Common myeloid progenitor, CD34-positive (primary cell): ENCODE measurements around the gene PSMG4.

Experiments used
- CTCF ChIA-PET: fragments of 350-600 bp; sonication (Branson Sonifier 250); formaldehyde crosslinking; loops from one replicate; lab custom pipeline; 2021; ENCODE audit warnings: antibody characterized with exemption; lab: Charles Lee
- POLR2A ChIA-PET: fragments of 350-600 bp; sonication (Branson Sonifier 250); formaldehyde crosslinking; loops from one replicate; lab custom pipeline; 2021; ENCODE audit warnings: antibody characterized with exemption; lab: Charles Lee
- DNase-seq, 3 donors: peaks; one replicate each; pipeline versions ENCODE4 v3.0.0 to v3.0.0-alpha.2; 2013
- H3K27ac ChIP-seq, 2 experiments: 1 replicate in 1 of 2; 2 replicates in 1 of 2; pipeline ENCODE4 v1.7.0; 2013; ENCODE audit warnings: inconsistent platforms in 2 of 2, low read length in 2 of 2, mild to moderate bottlenecking in 2 of 2, low read depth in 1 of 2, moderate library complexity in 1 of 2; ENCODE audit not compliant: severe bottlenecking in 2 of 2, insufficient read depth in 1 of 2, poor library complexity in 1 of 2
- H3K27me3 ChIP-seq, 5 experiments: replicated peaks in 2 of 5; 1 replicate in 3 of 5; 2 replicates in 2 of 5; pipeline versions ENCODE4 v1.6.1 to v1.7.0; 2013; ENCODE audit warnings: low read length in 4 of 5, mild to moderate bottlenecking in 2 of 5, moderate library complexity in 2 of 5, inconsistent platforms in 1 of 5; ENCODE audit not compliant: insufficient read depth in 5 of 5, control insufficient read depth in 4 of 5
- H3K36me3 ChIP-seq, 4 experiments: 1 replicate in 2 of 4; 2 replicates in 2 of 4; pipeline versions ENCODE4 v1.6.1 to v1.7.0; 2013; ENCODE audit warnings: low read length in 3 of 4, control low read depth in 1 of 4, mild to moderate bottlenecking in 1 of 4; ENCODE audit not compliant: control insufficient read depth in 4 of 4, insufficient read depth in 4 of 4
- H3K4me1 ChIP-seq, 4 experiments: 1 replicate in 3 of 4; 2 replicates in 1 of 4; pipeline versions ENCODE4 v1.6.1 to v1.7.1; 2013; ENCODE audit warnings: low read length in 3 of 4, mild to moderate bottlenecking in 3 of 4, control low read depth in 1 of 4, inconsistent platforms in 1 of 4, moderate library complexity in 1 of 4; ENCODE audit not compliant: control insufficient read depth in 4 of 4, insufficient read depth in 4 of 4; ENCODE audit errors: control extremely low read depth in 1 of 4
- H3K4me3 ChIP-seq, 7 experiments: 1 replicate in 4 of 7; 2 replicates in 3 of 7; pipeline versions ENCODE4 v1.5.1 to v1.7.0; 2013; ENCODE audit warnings: mild to moderate bottlenecking in 7 of 7, low read length in 6 of 7, moderate library complexity in 6 of 7, inconsistent platforms in 2 of 7, low read depth in 2 of 7, control low read depth in 1 of 7; ENCODE audit not compliant: insufficient read depth in 4 of 7, control insufficient read depth in 1 of 7; ENCODE audit errors: extremely low read depth in 1 of 7
- H3K9me3 ChIP-seq, 5 experiments: 1 replicate in 4 of 5; 2 replicates in 1 of 5; pipeline versions ENCODE4 v1.6.1 to v1.7.1; 2013; ENCODE audit warnings: low read length in 4 of 5, mild to moderate bottlenecking in 2 of 5, inconsistent platforms in 1 of 5, low read depth in 1 of 5, moderate library complexity in 1 of 5; ENCODE audit not compliant: control insufficient read depth in 4 of 5, insufficient read depth in 2 of 5; ENCODE audit errors: control extremely low read depth in 1 of 5
- WGBS: methylation state at CpG from one replicate; pipeline ENCODE4 v1.1.5; 2013; ENCODE audit not compliant: insufficient coverage; 5-methylcytosine and 5-hydroxymethylcytosine counted together

PSMG4 gene

DNA sequence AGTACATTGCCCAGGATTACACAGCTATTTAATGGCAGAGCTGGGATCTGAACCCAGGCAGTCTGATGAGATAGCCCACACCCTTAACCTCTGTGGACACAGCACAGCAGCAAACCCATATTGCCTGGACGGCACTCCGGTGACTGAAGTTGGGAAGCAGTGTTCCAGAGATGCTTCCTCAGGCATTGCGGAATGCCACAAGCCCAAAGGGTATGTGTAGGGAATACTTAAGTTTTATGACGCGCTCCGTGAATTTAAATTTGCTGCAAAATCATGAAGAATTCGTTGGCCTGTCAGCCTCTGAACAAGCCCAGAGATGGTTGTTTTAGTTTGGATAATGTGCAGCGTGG is 46.4 kb downstream of the PSMG4 start:
- CTCF ChIA-PET, result no interaction called here

DNA sequence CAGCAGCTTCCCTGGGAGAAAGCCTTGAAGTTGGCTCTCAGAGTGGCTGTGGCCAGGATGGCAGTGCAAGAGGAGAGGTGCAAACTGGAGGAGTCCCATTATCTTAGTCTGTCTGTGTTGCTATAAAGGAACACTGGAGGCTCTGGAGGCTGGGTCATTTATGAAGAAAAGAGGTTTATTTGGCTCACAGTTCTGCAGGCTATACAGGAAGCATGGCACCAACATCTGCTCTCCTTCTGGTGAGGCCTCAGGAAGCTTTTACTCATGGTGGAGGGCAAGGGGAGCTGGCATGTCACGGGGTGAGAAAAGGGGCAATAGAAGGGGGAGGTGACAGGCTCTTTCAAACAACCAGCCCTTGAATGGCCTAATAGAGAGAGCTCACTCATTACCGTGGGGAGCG is 47.1 kb downstream of the PSMG4 start:
- POLR2A ChIA-PET, result no interaction called here
- WGBS, result no CpG with 5 or more reads among the region's 3 CpGs

More for the DNA sequence above, 46.4 kb downstream of the PSMG4 start:
- 100% methylated on average over 8 of the region's 8 CpGs for WGBS
- POLR2A ChIA-PET, result interaction anchor here (0.5 kb wide), 1 partner anchor 589 kb away, joined by 3 read pairs; no protein-coding TSS in a partner anchor
- Histone ChIP-seq H3K4me3 (no peak overlapping the region), H3K36me3 (no peaks in the 10 kb centered on the region), H3K4me1 (no peaks in the 10 kb centered on the region), H3K9me3 (peaks cover 0 to 4% (median 0%) of the 10 kb centered on the region in 5 experiments), H3K27me3 (no peaks in the 10 kb centered on the region), H3K27ac (no peak overlapping the region)
- DNase-seq, result no peak

DNA sequence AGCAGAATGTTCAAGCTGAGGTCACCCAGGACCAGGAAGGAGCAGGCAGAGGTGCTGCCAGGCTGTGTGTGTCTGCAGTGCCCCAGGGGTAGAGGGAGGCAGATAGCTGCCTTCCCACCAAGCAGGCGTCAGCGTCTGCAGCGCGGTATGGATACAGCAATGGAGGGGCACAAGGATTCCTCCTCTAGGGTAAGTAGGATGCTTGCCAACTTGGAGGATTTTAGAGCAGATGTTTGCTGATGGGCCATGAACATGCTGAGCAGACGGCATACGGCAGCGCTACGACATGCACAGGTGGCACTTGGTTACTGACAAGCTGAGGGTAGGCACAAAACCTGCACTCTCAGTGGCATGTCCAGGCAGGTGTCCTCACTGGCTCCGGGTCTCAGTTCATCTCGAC is 48.1 kb downstream of the PSMG4 start:
- POLR2A ChIA-PET, result no interaction called here
- 95% methylated on average over 10 of the region's 10 CpGs for whole genome bisulfite sequencing
- CTCF ChIA-PET, result no interaction called here

More for the DNA sequence above, 47.1 kb downstream of the PSMG4 start:
- H3K4me1 ChIP-seq, result no peaks in the 10 kb centered on the region
- peaks cover 0 to 4% (median 0%) of the 10 kb centered on the region in 5 experiments for H3K9me3 ChIP-seq
- CTCF ChIA-PET, result no interaction called here
- H3K4me3 ChIP-seq, result no peak overlapping the region
- DNase-seq, result no peak
- H3K36me3 ChIP-seq, result no peaks in the 10 kb centered on the region
- no peaks in the 10 kb centered on the region for H3K27me3 ChIP-seq
- no peak overlapping the region for H3K27ac ChIP-seq

DNA sequence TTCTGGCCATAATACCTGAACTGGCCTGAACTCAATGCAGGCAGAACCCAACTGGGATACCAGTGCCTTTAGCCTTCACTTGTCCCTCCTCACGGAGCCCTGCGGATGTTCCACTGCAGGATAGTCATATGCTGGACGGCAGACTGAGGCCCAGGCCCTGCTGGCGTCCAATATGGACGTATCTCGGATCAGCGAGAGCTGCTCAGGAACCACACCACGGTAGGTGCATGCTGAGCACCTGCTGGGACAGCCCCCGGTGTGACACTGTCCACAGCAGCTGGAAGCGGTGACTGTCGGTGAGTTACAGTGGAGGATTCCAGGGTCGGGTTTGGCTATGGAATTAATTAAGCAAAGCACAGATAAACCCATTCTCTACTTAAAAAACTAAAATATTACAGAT is 48.7 kb downstream of the PSMG4 start:
- WGBS, result 83% methylated on average over 6 of the region's 12 CpGs
- Histone ChIP-seq H3K4me1 (no peaks in the 10 kb centered on the region), H3K9me3 (peaks cover 0 to 4% (median 0%) of the 10 kb centered on the region in 5 experiments), H3K27me3 (no peaks in the 10 kb centered on the region), H3K36me3 (no peaks in the 10 kb centered on the region), H3K27ac (no peak overlapping the region), H3K4me3 (no peak overlapping the region)
- DNase-seq, result no peak
- POLR2A ChIA-PET, result no interaction called here
- CTCF ChIA-PET, result no interaction called here

More for the DNA sequence above, 48.1 kb downstream of the PSMG4 start:
- no peaks in the 10 kb centered on the region for H3K27me3 ChIP-seq
- H3K4me3 ChIP-seq, result no peak overlapping the region
- H3K4me1 ChIP-seq, result no peaks in the 10 kb centered on the region
- peaks cover 0 to 4% (median 0%) of the 10 kb centered on the region in 5 experiments for H3K9me3 ChIP-seq
- H3K36me3 ChIP-seq, result no peaks in the 10 kb centered on the region
- H3K27ac ChIP-seq, result no peak overlapping the region
- no peak for DNase-seq

DNA sequence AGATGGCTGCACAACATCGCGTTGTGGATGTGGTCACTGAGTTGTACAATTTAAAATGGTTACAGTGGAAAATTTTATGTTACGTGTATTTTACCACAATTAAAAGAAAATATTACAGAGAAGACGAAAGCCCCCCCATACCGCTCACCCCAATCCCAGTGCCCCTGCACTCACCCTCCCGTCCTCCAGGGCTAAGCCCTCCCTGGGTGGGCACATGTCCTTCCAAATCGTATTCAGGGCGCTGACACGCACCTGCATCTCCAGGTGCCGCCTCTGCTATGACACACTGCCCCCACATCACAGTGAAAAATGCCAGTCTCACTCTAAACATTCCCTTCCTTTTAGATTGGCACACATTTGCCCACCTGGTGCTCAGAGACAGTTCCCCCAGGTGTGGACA is 49.4 kb downstream of the PSMG4 start:
- no peaks in the 10 kb centered on the region for H3K4me1 ChIP-seq
- DNase-seq, result no peak
- H3K36me3 ChIP-seq, result no peaks in the 10 kb centered on the region
- no peak overlapping the region for H3K4me3 ChIP-seq
- ChIA-PET CTCF (no interaction called here), POLR2A (no interaction called here)
- peaks cover 0 to 4% (median 0%) of the 10 kb centered on the region in 5 experiments for H3K9me3 ChIP-seq
- no peaks in the 10 kb centered on the region for H3K27me3 ChIP-seq
- WGBS, result 93% methylated on average over 6 of the region's 10 CpGs
- no peak overlapping the region for H3K27ac ChIP-seq

DNA sequence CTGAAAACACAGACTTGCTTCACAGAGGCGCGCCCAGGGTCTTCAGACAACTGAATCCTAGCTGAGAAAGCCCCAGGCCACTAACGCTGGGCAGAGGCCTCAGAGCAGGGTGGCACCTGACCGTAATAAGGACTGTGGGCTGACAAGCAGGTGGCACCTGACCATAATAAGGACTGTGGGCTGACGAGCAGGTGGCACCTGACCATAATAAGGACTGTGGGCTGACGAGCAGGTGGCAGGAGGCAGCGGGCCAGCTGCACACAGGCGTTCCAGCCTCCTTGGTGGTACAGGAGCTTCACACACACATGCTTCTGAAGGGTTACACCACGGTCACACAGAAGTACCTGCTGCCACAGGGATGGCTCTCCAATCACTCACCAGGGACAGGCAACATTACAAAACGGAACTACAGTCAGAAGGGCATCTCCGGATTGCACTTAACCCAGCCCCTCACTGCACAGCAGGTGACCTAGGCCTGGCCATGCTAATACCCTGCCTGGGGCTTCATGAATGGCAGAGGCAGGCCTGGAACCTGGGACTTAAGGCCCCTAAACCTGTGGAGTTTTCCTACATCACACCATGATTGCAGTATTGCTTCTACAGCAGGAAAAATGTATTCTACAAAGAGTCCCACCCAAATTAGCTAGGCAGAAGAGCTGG is 50.8 kb downstream of the PSMG4 start:
- Histone ChIP-seq H3K27me3 (no peaks in the 10 kb centered on the region), H3K4me3 (no peak overlapping the region), H3K4me1 (no peaks in the 10 kb centered on the region), H3K27ac (no peak overlapping the region), H3K9me3 (peaks cover 0 to 4% (median 0%) of the 10 kb centered on the region in 5 experiments), H3K36me3 (no peaks in the 10 kb centered on the region)
- 94% methylated on average over 10 of the region's 11 CpGs for WGBS
- ChIA-PET CTCF (no interaction called here), POLR2A (no interaction called here)
- no peak for DNase-seq

DNA sequence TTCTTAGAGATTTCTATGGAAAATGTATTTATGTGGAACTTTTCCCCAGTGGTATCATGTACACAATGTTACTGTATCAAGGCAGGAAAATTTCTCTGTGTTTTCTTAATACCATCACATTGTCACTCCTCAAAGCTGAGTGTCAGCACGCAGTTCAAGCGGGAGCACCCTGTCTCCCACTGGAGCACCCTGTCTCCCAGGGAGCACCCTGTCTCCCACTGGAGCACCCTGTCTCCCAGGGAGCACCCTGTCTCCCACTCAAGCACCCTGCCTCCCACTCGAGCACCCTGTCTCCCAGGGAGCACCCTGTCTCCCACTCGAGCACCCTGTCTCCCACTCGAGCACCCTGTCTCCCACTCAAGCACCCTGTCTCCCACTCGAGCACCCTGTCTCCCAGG is 51.3 kb downstream of the PSMG4 start:
- CTCF ChIA-PET, result no interaction called here
- Histone ChIP-seq H3K4me1 (no peaks in the 10 kb centered on the region), H3K36me3 (no peaks in the 10 kb centered on the region), H3K9me3 (peaks cover 0 to 4% (median 0%) of the 10 kb centered on the region in 5 experiments), H3K27me3 (no peaks in the 10 kb centered on the region), H3K4me3 (no peak overlapping the region), H3K27ac (no peak overlapping the region)
- DNase-seq, result no peak
- POLR2A ChIA-PET, result no interaction called here
- WGBS, result 100% methylated on average over 5 of the region's 6 CpGs
